ENCODE results near the gene KLHL14.

DNA sequence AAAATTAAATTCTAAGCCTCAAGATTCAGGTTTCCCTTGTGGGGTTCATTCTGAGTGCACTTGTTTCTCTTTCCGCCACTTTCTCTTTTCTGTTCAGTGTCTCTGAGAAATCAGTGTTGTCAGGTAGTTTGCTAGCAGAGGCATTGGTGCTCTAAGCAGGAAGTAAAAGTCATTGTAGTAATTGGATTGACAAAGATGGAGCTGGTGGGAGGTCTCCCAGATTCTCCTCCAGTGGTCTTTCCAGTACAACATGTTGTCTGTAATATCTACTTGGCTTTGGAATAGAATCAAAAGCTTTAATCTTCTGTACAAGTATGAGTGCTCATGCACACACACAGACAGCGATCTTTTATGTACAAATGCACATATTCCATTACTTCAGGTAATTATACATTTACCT is 135.6 kb downstream of the KLHL14 start:
- TF ChIP-seq, protein P1, sequence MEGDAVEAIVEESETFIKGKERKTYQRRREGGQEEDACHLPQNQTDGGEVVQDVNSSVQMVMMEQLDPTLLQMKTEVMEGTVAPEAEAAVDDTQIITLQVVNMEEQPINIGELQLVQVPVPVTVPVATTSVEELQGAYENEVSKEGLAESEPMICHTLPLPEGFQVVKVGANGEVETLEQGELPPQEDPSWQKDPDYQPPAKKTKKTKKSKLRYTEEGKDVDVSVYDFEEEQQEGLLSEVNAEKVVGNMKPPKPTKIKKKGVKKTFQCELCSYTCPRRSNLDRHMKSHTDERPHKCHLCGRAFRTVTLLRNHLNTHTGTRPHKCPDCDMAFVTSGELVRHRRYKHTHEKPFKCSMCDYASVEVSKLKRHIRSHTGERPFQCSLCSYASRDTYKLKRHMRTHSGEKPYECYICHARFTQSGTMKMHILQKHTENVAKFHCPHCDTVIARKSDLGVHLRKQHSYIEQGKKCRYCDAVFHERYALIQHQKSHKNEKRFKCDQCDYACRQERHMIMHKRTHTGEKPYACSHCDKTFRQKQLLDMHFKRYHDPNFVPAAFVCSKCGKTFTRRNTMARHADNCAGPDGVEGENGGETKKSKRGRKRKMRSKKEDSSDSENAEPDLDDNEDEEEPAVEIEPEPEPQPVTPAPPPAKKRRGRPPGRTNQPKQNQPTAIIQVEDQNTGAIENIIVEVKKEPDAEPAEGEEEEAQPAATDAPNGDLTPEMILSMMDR (conservative IDR thresholded peaks at IDR 0.05; ENCODE audit: low read depth in 2 of 2): no peak
- TF ChIP-seq POLR2AphosphoS5 (IDR thresholded peaks at IDR 0.05; ENCODE audit: low read depth): no peak

Measured in GM23338 (cell line).